Measurements from ENCODE around the gene TBK1. TPM values are rescaled to one million over a fixed set of nuclear protein-coding genes. Genes with fewer than 3 reads are reported as not detected.

The TBK1 gene
- total RNA-seq, 1 experiment from 2014 or later: 32.4 TPM

DNA sequence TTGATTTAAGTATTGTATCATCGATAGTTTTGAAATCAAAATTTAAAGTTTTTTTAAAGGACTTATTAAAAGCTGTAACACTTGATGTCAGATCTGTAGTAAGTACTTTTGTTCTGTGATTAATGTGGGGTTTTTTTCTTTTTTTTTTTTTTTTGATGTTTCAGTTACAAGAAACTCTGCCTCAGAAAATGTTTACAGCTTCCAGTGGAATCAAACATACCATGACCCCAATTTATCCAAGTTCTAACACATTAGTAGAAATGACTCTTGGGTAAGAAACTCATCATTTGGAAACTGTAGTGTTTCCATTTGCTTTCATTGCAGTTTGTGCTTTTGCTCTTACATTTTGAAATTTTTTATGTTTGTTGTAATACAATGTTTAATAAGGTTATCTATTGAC lies 45.6 kb downstream of the TBK1 start:
- Histone ChIP-seq H3K36me3 (ENCODE audit: control insufficient read depth, insufficient read depth, low read length) (peaks cover 45% of the 10 kb centered on the region), H3K4me3 (ENCODE audit: low read depth in 2 of 2, low read length in 2 of 2) (no peak overlapping the region), H3K4me1 (ENCODE audit: control insufficient read depth, insufficient read depth, low read length) (no peaks in the 10 kb centered on the region), H3K9me3 (ENCODE audit: control insufficient read depth, insufficient read depth, low read depth, low read length) (no peaks in the 10 kb centered on the region), H3K27me3 (ENCODE audit: control insufficient read depth, insufficient read depth, low read length) (no peaks in the 10 kb centered on the region), H3K27ac (ENCODE audit: low read length) (no peak overlapping the region)
- BruUV-seq (replicated peaks): no TSS peak
- TF ChIP-seq TCF7L2 (IDR thresholded peaks at IDR 0.05; ENCODE audit: low read depth, low read length) (no peak), POLR2AphosphoS5 (IDR thresholded peaks at IDR 0.05; ENCODE audit: low read depth, low read length) (no peak), SIN3A (IDR thresholded peaks at IDR 0.05; ENCODE audit: borderline replicate concordance, insufficient read depth, low read depth, low read length) (no peak)
- TF ChIP-seq, protein P1, sequence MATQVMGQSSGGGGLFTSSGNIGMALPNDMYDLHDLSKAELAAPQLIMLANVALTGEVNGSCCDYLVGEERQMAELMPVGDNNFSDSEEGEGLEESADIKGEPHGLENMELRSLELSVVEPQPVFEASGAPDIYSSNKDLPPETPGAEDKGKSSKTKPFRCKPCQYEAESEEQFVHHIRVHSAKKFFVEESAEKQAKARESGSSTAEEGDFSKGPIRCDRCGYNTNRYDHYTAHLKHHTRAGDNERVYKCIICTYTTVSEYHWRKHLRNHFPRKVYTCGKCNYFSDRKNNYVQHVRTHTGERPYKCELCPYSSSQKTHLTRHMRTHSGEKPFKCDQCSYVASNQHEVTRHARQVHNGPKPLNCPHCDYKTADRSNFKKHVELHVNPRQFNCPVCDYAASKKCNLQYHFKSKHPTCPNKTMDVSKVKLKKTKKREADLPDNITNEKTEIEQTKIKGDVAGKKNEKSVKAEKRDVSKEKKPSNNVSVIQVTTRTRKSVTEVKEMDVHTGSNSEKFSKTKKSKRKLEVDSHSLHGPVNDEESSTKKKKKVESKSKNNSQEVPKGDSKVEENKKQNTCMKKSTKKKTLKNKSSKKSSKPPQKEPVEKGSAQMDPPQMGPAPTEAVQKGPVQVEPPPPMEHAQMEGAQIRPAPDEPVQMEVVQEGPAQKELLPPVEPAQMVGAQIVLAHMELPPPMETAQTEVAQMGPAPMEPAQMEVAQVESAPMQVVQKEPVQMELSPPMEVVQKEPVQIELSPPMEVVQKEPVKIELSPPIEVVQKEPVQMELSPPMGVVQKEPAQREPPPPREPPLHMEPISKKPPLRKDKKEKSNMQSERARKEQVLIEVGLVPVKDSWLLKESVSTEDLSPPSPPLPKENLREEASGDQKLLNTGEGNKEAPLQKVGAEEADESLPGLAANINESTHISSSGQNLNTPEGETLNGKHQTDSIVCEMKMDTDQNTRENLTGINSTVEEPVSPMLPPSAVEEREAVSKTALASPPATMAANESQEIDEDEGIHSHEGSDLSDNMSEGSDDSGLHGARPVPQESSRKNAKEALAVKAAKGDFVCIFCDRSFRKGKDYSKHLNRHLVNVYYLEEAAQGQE (IDR thresholded peaks at IDR 0.05; ENCODE audit: insufficient read depth in 1 of 2, low read depth in 2 of 2, low read length in 1 of 2): no peak
- TF ChIP-seq, protein P2, sequence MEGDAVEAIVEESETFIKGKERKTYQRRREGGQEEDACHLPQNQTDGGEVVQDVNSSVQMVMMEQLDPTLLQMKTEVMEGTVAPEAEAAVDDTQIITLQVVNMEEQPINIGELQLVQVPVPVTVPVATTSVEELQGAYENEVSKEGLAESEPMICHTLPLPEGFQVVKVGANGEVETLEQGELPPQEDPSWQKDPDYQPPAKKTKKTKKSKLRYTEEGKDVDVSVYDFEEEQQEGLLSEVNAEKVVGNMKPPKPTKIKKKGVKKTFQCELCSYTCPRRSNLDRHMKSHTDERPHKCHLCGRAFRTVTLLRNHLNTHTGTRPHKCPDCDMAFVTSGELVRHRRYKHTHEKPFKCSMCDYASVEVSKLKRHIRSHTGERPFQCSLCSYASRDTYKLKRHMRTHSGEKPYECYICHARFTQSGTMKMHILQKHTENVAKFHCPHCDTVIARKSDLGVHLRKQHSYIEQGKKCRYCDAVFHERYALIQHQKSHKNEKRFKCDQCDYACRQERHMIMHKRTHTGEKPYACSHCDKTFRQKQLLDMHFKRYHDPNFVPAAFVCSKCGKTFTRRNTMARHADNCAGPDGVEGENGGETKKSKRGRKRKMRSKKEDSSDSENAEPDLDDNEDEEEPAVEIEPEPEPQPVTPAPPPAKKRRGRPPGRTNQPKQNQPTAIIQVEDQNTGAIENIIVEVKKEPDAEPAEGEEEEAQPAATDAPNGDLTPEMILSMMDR (IDR thresholded peaks at IDR 0.05): no peak
- in situ Hi-C loops (cut with HindIII; ENCODE audit: low pct_unique_long_range_greater_than_20kb, low sequenced_read_pairs) (no loop called here), intact Hi-C loops (cut with micrococcal nuclease; ENCODE audit: unreplicated experiment) (loop anchor here (10.0 kb wide), 1 partner anchor 73 kb away; no protein-coding TSS in a partner anchor)
- no peak for DNase-seq (ENCODE audit: low read depth, low spot score)
- ChIA-PET POLR2A (no interaction called here), CTCF (no interaction called here)
- no peak for ATAC-seq

DNA sequence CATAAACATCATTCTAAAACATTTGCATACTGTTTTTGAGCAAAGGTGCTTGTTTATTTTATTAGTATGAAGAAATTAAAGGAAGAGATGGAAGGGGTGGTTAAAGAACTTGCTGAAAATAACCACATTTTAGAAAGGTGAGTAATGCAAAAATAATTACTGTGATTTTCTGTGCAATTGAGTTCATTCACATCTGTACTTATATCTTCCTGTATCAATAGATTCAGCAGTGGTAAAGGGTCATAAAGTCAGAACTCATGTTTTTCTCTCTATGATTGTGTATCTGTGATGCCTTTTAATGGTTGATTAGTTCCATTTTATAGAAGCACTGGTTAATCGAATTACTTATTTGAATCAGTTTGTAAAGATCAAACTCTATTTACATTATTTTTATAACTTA lies 46.0 kb downstream of the TBK1 start:
- intact Hi-C loops (cut with micrococcal nuclease; ENCODE audit: unreplicated experiment) (loop anchor here (10.0 kb wide), 1 partner anchor 73 kb away; no protein-coding TSS in a partner anchor), in situ Hi-C loops (cut with HindIII; ENCODE audit: low pct_unique_long_range_greater_than_20kb, low sequenced_read_pairs) (no loop called here)
- H3K4me3 ChIP-seq (ENCODE audit: low read depth in 2 of 2, low read length in 2 of 2): no peak overlapping the region
- no peaks in the 10 kb centered on the region for H3K4me1 ChIP-seq (ENCODE audit: control insufficient read depth, insufficient read depth, low read length)
- no peaks in the 10 kb centered on the region for H3K9me3 ChIP-seq (ENCODE audit: control insufficient read depth, insufficient read depth, low read depth, low read length)
- DNase-seq (ENCODE audit: low read depth, low spot score) (no peak), ATAC-seq (no peak)
- H3K27me3 ChIP-seq (ENCODE audit: control insufficient read depth, insufficient read depth, low read length): no peaks in the 10 kb centered on the region
- CTCF ChIA-PET: no interaction called here
- peaks cover 45% of the 10 kb centered on the region for H3K36me3 ChIP-seq (ENCODE audit: control insufficient read depth, insufficient read depth, low read length)
- TF ChIP-seq TCF7L2 (IDR thresholded peaks at IDR 0.05; ENCODE audit: low read depth, low read length) (no peak), SIN3A (IDR thresholded peaks at IDR 0.05; ENCODE audit: borderline replicate concordance, insufficient read depth, low read depth, low read length) (no peak), POLR2AphosphoS5 (IDR thresholded peaks at IDR 0.05; ENCODE audit: low read depth, low read length) (no peak)
- TF ChIP-seq, protein P2 (IDR thresholded peaks at IDR 0.05): no peak
- POLR2A ChIA-PET: no interaction called here
- no peak overlapping the region for H3K27ac ChIP-seq (ENCODE audit: low read length)
- no TSS peak for BruUV-seq (replicated peaks)

Data from Panc1 (cell line).